Stimulated activated naive CD8-positive, alpha-beta T cell treated with anti-CD3 and anti-CD28 coated beads, Interleukin-15, amount 100 ng/mL, for 72 hours (primary cell): ENCODE measurements around the gene SRBD1.
A peak's percentile ranks its signal among the peaks of the same experiment; 100 is the strongest.

ENCODE experiments used
- ATAC-seq: fragments of 150-1000 bp; cut with Tn5 transposase; 2 replicates; pipeline ENCODE4 v1.10.0; 2021; ENCODE audit warnings: mild to moderate bottlenecking, moderate library complexity
- DNase-seq, 2 donors: peaks; one replicate each; pipeline ENCODE4 v3.0.0; 2021 to 2022
- H3K27ac Mint-ChIP-seq, 2 donors: one replicate each; pipeline ENCODE4 v1.8.0; 2022; ENCODE audit warnings: mild to moderate bottlenecking in 2 of 2, mixed read lengths in 2 of 2, moderate library complexity in 2 of 2
- H3K27me3 Mint-ChIP-seq: one replicate; pipeline ENCODE4 v1.8.0; 2022; ENCODE audit warnings: mixed read lengths
- H3K4me1 Mint-ChIP-seq: one replicate; pipeline ENCODE4 v1.8.0; 2022; ENCODE audit warnings: mild to moderate bottlenecking, mixed read lengths
- H3K4me3 Mint-ChIP-seq, 2 donors: one replicate each; pipeline ENCODE4 v1.8.0; 2022; ENCODE audit warnings: mild to moderate bottlenecking in 2 of 2, mixed read lengths in 2 of 2, moderate library complexity in 1 of 2
- H3K9me3 Mint-ChIP-seq, 2 donors: one replicate each; pipeline ENCODE4 v1.8.0; 2022; ENCODE audit warnings: mixed read lengths in 2 of 2

Gene SRBD1

GRCh38 chr2:45616658-45617411 is 5.8 kb upstream of the SRBD1 start:
- no peak for ATAC-seq
- Mint-ChIP-seq H3K27ac (no peak overlapping the region), H3K9me3 (no peaks in the 10 kb centered on the region), H3K4me1 (peaks cover 11% of the 10 kb centered on the region), H3K4me3 (no peak overlapping the region), H3K27me3 (peaks cover 24% of the 10 kb centered on the region)
- no peak for DNase-seq

- ATAC-seq (no peak), DNase-seq (no peak)
- H3K27me3 Mint-ChIP-seq: peaks cover 10% of the 10 kb centered on the region
- H3K4me3 Mint-ChIP-seq: no peak overlapping the region
- no peaks in the 10 kb centered on the region for H3K9me3 Mint-ChIP-seq
- H3K27ac Mint-ChIP-seq: no peak overlapping the region
- peaks cover 18% of the 10 kb centered on the region for H3K4me1 Mint-ChIP-seq
Measured at GRCh38 chr2:45614871-45615415, 3.9 kb upstream of the SRBD1 start.

GRCh38 chr2:45614330-45614729 is 3.3 kb upstream of the SRBD1 start:
- Mint-ChIP-seq H3K27me3 (peaks cover 4% of the 10 kb centered on the region), H3K4me3 (no peak overlapping the region), H3K4me1 (peaks cover 20% of the 10 kb centered on the region), H3K9me3 (no peaks in the 10 kb centered on the region), H3K27ac (no peak overlapping the region)
- ATAC-seq (no peak), DNase-seq (no peak)

GRCh38 chr2:45612731-45613130 is 1.7 kb upstream of the SRBD1 start:
- DNase-seq (no peak), ATAC-seq (no peak)
- H3K9me3 Mint-ChIP-seq: no peaks in the 10 kb centered on the region
- H3K27me3 Mint-ChIP-seq: no peaks in the 10 kb centered on the region
- peaks cover 34% of the 10 kb centered on the region for H3K4me1 Mint-ChIP-seq
- no peak overlapping the region for H3K4me3 Mint-ChIP-seq
- H3K27ac Mint-ChIP-seq: no peak overlapping the region

GRCh38 chr2:45612285-45612684 is 1.2 kb upstream of the SRBD1 start:
- Mint-ChIP-seq H3K9me3 (no peaks in the 10 kb centered on the region), H3K4me1 (peaks cover 36% of the 10 kb centered on the region), H3K4me3 (no peak overlapping the region), H3K27ac (no peak overlapping the region), H3K27me3 (no peaks in the 10 kb centered on the region)
- ATAC-seq (no peak), DNase-seq (no peak)

- no peaks in the 10 kb centered on the region for H3K9me3 Mint-ChIP-seq
- peak overlapping the region; percentile 98 for H3K27ac Mint-ChIP-seq
- no peaks in the 10 kb centered on the region for H3K27me3 Mint-ChIP-seq
- peak overlapping the region; percentile 92 to 94 for H3K4me3 Mint-ChIP-seq
- ATAC-seq (peak; percentile 72), DNase-seq (peak in 1 of 2 donors; percentile 48)
- peaks cover 36% of the 10 kb centered on the region for H3K4me1 Mint-ChIP-seq
Measured at GRCh38 chr2:45610281-45611019, 617 bp downstream of the SRBD1 start.

GRCh38 chr2:45607701-45608100 is 3.4 kb downstream of the SRBD1 start:
- H3K4me1 Mint-ChIP-seq: peaks cover 36% of the 10 kb centered on the region
- ATAC-seq: no peak

GRCh38 chr2:45606796-45607195 is 4.3 kb downstream of the SRBD1 start:
- Mint-ChIP-seq H3K4me3 (no peak overlapping the region), H3K27me3 (no peaks in the 10 kb centered on the region), H3K9me3 (no peaks in the 10 kb centered on the region), H3K27ac (no peak overlapping the region), H3K4me1 (peaks cover 31% of the 10 kb centered on the region)
- ATAC-seq (no peak), DNase-seq (no peak)

More at GRCh38 chr2:45607701-45608100, 3.4 kb downstream of the SRBD1 start:
- H3K9me3 Mint-ChIP-seq: no peaks in the 10 kb centered on the region
- H3K27me3 Mint-ChIP-seq: no peaks in the 10 kb centered on the region
- no peak overlapping the region for H3K27ac Mint-ChIP-seq
- no peak overlapping the region for H3K4me3 Mint-ChIP-seq
- DNase-seq: no peak

- no peaks in the 10 kb centered on the region for H3K27me3 Mint-ChIP-seq
- no peak overlapping the region for H3K27ac Mint-ChIP-seq
- DNase-seq (no peak), ATAC-seq (peak; percentile 49)
- no peak overlapping the region for H3K4me3 Mint-ChIP-seq
- H3K9me3 Mint-ChIP-seq: no peaks in the 10 kb centered on the region
- H3K4me1 Mint-ChIP-seq: peaks cover 24% of the 10 kb centered on the region
Measured at GRCh38 chr2:45605116-45605515, 6.0 kb downstream of the SRBD1 start.

GRCh38 chr2:45602624-45603023 is 8.4 kb downstream of the SRBD1 start:
- no peaks in the 10 kb centered on the region for H3K9me3 Mint-ChIP-seq
- H3K4me1 Mint-ChIP-seq: peaks cover under 1% of the 10 kb centered on the region
- no peak for DNase-seq
- no peaks in the 10 kb centered on the region for H3K27me3 Mint-ChIP-seq
- no peak overlapping the region for H3K27ac Mint-ChIP-seq
- ATAC-seq: no peak
- no peak overlapping the region for H3K4me3 Mint-ChIP-seq

GRCh38 chr2:45598545-45598944 is 12.5 kb downstream of the SRBD1 start:
- Mint-ChIP-seq H3K4me1 (peaks cover 23% of the 10 kb centered on the region), H3K27ac (no peak overlapping the region), H3K4me3 (no peak overlapping the region), H3K9me3 (no peaks in the 10 kb centered on the region), H3K27me3 (no peaks in the 10 kb centered on the region)
- ATAC-seq (no peak), DNase-seq (no peak)

GRCh38 chr2:45596761-45597160 is 14.3 kb downstream of the SRBD1 start:
- peaks cover 23% of the 10 kb centered on the region for H3K4me1 Mint-ChIP-seq
- ATAC-seq (no peak), DNase-seq (no peak)
- H3K4me3 Mint-ChIP-seq: no peak overlapping the region
- H3K9me3 Mint-ChIP-seq: no peaks in the 10 kb centered on the region
- H3K27ac Mint-ChIP-seq: no peak overlapping the region
- no peaks in the 10 kb centered on the region for H3K27me3 Mint-ChIP-seq

GRCh38 chr2:45595721-45596435 is 15.2 kb downstream of the SRBD1 start:
- no peak for ATAC-seq
- DNase-seq: no peak
- Mint-ChIP-seq H3K9me3 (no peaks in the 10 kb centered on the region), H3K27ac (no peak overlapping the region), H3K4me1 (peaks cover 28% of the 10 kb centered on the region), H3K27me3 (no peaks in the 10 kb centered on the region), H3K4me3 (no peak overlapping the region)

GRCh38 chr2:45591073-45591472 is 20.0 kb downstream of the SRBD1 start:
- DNase-seq (no peak), ATAC-seq (no peak)
- H3K4me3 Mint-ChIP-seq: no peak overlapping the region
- peaks cover 36% of the 10 kb centered on the region for H3K4me1 Mint-ChIP-seq
- no peaks in the 10 kb centered on the region for H3K27me3 Mint-ChIP-seq
- H3K27ac Mint-ChIP-seq: no peak overlapping the region
- H3K9me3 Mint-ChIP-seq: no peaks in the 10 kb centered on the region

GRCh38 chr2:45588158-45588829 is 22.8 kb downstream of the SRBD1 start:
- Mint-ChIP-seq H3K4me3 (no peak overlapping the region), H3K9me3 (no peaks in the 10 kb centered on the region), H3K4me1 (peaks cover 23% of the 10 kb centered on the region), H3K27ac (no peak overlapping the region), H3K27me3 (no peaks in the 10 kb centered on the region)
- DNase-seq (no peak), ATAC-seq (no peak)
